HG03135 (cell line): ENCODE data around the gene CPLANE1.
"Not testable (repeated sequence)": the region's sequence is repeated elsewhere in the genome, so short reads cannot be mapped to it uniquely, and the experiment has no call there.

ENCODE experiments used
- ATAC-seq: cut with Tn5 transposase; IDR thresholded peaks from one replicate; pipeline ENCODE4 v1.9.1; 2021; ENCODE audit warnings: mild to moderate bottlenecking, moderate library complexity; ENCODE audit not compliant: unreplicated experiment

The CPLANE1 gene

DNA sequence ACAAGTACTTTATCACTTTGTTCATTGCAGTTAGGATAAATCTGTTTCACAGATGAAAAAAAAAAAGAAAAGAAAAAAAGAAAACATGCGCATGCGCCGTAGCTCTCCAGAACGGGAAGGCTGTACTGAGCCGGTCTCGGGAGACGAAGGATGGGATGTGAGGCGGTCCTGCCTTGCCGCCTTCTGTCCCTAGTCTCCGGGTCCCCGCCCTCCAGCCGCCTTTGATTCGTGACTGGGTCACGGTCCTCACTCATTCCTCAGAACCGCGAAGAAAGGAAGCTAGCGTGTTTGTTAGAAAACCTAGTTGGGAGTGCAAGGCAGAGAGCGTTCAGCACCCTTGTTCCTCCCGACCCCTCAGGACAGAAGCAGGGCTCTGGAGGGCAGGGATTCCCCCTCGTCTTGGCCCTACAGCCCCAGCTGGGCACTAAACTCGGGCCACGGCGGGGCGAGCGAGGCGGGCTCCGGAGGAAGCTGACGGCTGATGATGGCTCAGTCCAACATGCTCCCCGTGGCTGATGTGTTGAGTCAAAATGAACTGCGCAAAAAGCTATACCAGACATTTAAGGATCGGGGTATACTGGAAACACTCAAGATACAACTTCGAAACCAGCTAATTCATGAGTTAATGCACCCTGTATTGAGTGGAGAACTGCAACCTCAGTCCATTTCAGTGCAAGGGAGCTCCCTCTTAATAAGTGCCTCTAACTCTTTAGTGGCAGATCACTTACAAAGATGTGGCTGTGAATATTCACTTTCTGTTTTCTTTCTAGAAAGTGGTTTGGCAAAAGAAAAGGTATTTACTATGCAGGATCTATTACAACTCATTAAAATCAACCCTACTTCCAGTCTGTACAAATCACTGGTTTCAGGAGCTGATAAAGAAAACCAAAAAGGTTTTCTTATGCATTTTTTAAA is 40.0 kb downstream of the CPLANE1 start:
- ATAC-seq, result no peak

DNA sequence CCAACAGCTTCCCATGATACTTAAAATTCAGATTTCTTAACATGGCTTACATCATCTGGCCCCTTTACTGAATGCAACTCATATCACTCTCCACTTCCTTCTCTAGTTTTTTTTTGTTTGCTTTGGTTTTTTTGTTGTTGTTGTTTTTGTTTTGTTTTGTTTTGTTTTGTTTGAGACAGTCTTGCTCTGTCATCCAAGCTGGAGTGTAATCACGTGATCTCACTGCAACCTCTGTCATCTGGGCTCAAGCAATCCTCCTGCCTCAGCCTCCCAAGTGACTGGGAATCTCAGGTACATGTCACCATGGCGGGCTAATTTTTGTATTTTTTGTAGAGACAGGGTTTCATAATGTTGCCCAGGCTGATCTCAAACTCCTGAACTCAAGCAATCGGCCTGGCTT is 41.4 kb downstream of the CPLANE1 start:
- no peak for ATAC-seq

DNA sequence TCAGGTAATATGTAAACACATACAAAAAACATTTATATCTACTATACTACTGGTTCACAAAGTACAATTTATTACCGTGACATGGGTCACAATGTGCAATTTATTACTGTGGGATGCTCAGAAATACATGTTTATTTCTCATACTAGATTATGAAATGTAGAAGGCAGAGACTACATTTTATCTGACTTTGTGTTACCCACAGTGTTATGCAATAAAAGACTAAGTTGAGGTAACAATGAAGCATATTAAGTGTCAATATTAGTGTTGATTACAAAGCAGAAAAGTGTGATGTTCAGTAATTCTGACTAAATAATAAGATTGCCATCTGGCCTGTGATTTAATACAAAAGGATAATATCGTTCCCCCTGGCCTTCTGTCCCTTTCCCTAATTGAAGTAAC is 42.4 kb downstream of the CPLANE1 start:
- ATAC-seq, result no peak

DNA sequence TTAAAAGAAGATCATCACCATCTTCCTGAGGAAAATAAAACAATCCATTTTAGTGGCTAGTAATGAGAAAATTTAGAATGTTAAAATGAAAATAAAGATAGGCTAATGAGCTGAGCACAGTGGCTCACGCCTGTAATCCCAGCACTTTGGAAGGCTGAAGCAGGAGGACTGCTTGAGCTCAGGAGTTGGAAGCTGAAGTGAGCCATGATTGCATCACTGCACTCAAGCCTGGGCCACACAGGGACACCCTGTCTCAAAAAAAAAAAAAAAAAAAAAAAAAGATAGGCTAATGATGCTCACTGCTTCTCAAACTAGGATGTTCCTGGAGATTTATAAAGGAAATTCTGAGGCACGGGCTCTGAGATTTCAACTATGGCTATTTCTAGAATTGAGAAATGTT is 50.3 kb downstream of the CPLANE1 start:
- no peak for ATAC-seq

DNA sequence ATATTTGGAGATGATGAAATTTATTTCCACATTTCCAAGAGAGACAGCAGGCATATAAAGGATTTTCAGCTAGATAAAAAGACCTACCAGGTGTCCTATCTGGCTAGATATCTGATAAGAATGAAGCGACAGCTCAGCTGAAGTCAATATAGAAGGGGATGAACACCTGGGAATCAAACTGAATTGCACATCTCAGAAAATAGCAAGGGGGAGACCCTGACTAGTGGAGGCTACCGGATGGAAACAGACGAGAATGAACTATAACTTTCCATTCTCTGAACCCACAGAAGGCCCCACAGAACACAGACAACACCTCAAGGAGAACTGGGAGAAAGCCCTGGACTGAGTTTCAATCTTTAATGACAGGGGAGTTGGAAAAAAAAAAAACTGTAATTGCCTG is 51.1 kb downstream of the CPLANE1 start:
- ATAC-seq, result peak; percentile 45

DNA sequence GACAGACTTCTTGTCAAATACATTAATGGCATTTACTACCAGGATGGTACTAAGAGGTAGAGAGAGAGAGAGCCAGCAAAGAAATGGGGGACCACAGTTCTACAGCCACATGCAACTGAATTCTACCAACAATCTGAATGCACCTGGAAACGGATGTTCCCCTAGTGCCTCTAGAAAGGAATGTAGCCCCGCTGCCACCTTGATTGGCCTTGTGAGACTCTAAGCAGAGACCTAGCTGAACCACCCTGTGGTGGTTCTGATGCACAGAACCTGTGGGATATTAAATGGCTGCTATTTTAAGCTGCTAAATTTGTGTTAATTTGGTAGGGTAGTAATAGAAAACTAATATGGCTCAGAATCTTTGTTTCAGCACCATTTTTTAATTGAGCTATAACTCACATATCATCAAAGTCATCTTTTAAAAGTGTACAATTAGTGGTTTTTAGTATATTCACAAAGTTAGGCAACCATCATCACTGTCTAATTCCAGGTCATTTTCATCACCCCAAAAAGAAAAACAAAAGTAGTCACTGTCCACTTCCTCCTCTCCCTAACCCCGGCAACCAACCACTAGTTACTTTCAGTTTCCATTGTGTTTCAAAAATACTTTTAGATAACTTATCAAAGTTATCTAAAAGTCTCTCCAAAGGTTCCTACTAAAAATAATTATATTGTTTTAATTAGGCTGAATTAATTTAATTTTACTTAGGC is 51.7 kb downstream of the CPLANE1 start:
- ATAC-seq, result peak; percentile 77

DNA sequence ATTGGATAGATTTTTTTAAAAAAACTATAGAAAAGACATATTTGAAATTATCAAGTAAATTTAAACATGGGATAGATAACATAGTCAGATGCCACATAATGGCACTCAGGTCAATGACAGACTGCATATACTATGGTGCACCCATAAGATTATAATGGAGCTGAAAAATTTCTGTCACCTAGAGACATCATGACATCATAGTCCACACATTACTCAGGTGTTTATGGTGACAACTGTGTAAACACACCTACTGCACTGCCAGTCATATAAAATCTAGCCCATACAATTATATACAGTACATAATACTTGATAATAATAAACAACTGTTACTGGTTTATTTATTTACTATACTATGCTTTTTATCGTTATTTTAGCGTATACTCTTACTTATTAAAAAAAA is 58.6 kb downstream of the CPLANE1 start:
- ATAC-seq, result no peak

DNA sequence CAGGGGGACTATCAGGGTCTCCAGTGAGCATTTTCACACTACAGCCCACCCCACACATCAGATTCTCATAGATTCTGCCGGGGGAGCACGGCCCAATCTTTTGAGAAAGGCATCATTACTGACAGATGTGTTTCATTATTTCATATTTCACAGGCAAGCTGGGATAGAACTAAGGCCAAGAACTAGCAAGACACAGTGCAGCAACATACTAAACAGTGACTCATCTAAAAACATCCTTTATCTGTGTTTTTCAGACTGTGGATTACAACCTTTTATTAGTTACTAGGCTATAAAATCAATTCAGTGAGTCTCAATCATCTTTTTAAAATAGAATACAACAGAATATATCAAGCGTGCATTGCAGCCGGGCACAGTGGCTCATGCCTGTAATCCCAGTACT is 59.8 kb downstream of the CPLANE1 start:
- no peak for ATAC-seq

DNA sequence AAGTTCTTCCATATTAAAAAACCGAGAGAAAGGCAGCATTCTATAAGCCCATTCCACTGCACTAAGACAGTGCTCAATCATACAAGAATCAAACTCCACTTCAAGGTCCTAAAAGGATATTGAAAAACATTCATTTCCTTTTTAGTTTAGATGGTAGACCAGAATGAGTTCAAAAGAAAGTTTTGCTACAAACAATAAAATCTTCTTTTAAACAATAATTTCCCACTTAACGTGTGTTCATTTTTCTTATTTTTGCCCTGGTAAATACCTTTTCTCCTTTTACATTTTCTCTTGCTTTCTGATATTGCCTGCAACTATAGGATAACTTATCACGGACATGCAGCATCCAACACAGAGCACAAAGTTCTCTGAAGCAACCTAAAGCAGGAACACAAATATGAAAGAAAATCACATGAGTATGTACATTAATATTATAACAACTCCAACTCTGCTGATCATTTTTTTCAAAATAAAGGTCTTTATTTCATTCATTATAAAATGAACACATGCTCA is 61.7 kb downstream of the CPLANE1 start:
- ATAC-seq, result no peak

DNA sequence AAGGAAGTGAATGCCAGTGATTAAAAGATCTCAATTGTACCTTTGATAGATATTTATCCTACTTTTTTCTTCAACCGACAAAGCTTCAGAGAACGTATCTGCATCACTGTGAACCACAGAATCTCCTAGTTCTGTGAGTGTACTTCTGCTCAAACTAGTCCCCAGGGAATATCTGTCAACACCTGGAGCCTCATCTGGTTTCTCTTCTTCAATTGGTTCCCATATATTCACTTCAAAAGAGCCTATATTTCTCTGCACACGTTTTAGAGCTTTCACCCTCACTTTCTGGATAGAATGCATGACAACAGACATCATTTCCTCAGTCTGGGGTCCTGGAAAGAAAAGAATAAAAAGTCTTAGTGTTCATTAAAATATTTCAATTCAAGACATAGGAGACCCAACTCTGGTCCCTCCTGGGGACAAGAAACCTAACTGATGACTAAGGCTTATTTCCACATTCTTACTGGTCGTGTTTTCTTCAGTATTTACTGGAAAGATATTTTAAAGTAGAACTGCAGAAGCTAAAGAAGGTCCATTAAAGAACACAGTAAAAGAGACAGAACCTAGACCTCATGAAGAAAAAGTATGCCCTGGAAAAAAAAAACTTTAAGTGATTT is 64.3 kb downstream of the CPLANE1 start:
- peak; percentile 79 for ATAC-seq

DNA sequence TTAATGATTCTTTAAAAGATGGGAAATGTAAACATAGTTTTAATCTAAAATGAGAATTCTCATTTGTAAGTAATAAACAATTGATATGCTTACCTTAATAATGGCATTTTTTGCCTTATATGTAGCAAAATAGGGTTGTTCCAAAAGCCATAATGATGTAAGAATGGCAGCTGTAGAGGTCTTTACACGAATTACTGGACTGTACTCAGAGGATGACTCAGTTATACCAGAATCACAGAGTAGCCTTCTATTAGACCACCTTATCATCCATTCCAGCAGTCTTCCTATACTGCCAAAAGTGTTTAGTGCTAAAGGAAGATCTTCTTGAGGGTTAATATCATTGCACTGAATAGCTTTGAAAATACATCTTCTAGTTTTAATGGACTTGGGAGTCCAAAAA is 66.5 kb downstream of the CPLANE1 start:
- no peak for ATAC-seq

DNA sequence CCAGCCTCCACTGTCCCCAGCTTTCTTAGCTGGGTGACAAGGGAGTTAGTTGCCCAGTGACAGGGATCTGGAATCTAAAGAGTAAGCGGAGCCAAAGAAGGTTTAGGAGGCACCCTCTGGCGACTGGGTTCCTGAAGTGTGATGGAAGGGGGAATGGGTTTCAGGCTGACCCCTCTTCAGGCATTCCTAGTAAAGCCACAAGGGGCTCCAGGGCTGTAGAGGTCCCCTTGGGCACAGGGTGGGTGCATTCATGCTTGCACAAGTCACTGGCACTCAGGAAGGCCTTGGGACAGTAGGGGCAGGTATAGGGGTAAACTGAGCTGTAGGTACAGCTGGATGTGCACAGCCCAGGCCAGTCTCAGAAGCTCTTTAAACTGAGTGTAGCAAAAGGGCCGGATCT is 74.2 kb downstream of the CPLANE1 start:
- ATAC-seq, result no peak

DNA sequence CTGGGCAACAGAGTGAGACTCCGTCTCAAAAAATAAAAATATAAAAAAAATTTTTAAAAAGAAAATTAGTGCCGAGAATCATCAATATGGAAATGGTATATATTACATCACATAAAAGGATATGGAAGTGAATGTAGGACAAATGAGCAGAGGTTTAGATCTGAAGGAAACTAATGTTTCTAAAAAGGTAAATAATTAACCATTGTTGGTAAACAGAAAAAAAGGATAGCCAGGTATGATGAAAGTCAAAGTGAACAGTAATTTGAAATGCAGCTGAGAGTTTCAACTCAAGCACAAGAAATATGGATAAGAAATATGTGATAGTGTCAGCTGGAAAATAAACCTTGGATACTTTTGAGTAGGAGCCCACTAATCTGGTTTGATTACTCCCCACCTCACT is 76.2 kb downstream of the CPLANE1 start:
- ATAC-seq, result no peak

DNA sequence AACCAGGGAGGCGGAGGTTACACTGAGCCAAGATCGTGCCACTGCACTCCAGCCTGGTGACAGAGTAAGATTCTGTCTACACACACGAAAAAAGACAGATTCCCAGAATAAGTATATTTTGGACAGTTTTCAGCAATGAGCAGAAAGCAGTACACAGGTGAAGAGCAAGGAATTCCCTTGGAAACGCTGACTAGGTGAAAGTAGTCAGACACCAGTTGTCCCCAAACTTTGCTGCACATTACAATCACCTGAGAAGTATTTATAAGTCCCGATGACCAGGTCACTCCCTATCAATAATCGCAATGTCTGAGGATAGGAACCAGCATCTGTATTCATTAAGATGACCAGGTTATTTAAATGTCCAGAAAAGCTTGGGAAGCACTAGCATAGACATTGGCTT is 78.3 kb downstream of the CPLANE1 start:
- ATAC-seq, result no peak

DNA sequence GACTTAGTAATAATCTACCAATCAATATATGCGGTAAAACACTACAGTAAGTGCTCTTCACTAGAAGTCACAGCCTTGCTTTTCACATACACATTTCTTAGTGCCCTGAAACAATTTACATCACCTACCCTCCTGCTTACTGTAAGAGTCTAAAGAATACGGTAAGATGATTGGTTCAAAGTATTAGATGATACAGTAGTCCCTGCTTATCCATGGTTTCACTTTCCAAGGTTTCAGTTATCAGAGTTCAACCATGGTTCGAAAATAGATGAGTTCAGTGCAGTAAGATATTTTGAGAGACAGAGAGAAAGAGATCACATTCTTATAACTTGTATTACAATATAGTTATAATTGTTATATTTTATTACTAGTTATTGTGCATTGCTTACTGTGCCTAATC is 83.0 kb downstream of the CPLANE1 start:
- ATAC-seq, result no peak

DNA sequence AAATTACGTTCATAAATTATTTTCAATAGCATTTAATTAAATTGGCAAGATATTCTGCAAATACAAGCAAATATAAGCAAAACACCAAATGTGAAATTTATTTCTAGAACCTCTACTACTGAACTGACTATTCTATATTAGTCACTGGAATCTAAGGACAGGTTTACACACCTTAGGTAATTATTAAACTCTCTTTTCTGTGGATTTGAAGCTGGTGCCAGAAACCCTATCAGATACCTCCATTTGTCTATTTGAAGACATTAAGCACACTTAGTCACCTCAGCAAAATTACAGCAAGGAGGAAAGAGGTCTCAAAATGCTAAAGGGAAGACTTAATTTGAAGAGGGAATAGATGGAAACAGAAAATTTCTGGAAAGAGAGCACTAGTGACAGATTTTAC is 83.4 kb downstream of the CPLANE1 start:
- ATAC-seq, result no peak

DNA sequence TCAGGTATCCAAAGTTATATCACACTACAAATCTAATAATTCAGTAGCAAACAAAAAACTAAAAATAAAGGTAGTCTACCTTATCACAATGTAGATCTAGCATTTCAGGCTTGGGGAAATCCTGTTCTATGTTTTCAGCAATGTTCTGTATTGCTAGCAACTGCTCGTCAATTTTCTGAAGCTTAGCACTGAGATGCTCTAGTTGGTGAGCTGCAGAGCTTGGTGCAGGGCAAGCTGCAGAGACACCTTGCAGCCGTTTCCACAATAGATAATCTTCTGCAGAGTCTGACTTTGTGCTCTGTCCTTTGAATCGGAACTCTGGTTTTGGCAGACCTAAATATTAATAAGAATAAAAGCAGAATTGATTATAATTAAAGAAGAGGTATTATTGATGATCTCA is 95.5 kb downstream of the CPLANE1 start:
- ATAC-seq, result no peak

DNA sequence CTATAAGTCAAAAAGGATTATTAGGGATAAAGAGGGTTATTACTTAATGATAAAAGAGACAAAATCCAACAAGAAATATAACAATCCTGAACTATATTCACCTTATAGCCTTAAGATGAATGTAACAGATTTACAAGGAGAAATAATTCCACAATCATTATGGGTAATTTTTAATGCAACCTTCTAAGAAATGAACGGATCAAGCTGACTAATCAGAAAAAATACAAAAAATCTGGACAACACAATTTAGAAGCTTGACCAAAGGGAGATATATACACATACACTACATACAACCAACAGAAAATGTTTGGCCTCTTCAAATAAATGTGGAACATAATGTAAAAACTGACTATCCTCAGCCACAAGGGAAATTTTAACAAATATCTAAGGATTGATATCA is 102.3 kb downstream of the CPLANE1 start:
- ATAC-seq, result no peak

DNA sequence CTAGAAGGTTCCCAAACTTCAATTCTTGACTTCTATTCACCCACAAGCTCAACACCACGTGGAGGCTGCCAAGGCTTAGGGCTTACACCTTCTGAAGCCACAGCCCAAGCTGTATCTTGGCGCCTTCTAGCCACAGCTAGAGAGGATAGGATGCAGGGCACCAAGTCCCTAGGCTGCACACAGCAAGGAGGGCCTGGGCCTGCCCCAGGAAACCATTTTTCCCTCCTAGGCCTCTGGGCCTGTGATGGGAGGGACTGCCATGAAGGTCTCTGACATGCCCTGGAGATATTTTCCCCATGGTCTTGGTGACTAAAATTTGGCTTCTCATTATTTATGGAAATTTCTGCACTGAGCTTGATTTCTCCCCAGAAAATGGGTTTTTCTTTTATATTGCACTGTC is 112.5 kb downstream of the CPLANE1 start:
- ATAC-seq, result no peak

DNA sequence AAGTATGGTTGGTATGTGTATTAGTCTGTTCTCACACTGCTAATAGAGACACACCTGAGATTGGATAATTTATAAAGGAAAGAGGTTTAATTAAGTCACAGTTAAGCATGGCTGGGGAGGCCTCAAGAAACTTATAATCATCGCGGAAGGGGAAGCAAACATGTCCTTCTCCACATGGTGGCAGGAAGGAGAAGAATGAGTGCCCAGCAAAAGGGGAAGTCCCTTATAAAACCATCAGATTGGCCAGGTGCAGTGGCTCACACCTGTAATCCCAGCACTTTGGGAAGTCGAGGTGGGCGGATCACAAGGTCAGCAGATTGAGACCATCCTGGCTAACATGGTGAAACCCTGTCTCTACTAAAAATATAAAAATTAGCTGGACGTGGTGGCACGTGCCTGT is 113.9 kb downstream of the CPLANE1 start:
- not testable (repeated sequence) for ATAC-seq

DNA sequence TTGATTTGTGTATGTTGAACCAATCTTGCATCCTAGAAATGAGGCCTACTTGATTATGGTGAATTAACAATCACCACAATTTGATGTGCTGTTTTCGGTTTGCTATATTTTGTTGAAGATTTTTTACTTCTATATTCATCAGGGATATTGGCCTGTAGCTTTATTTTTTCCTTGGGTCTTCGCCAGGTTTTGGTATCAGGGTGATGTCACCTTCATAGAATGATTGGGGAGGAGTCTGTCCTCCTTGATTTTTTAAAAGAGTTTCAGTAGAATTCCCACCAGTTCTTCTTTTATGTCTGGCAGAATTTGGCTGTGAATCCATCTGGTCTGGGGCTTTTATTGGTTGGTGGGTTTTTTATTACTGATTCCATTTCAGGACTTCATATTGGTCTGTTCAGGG is 115.2 kb downstream of the CPLANE1 start:
- ATAC-seq, result no peak

DNA sequence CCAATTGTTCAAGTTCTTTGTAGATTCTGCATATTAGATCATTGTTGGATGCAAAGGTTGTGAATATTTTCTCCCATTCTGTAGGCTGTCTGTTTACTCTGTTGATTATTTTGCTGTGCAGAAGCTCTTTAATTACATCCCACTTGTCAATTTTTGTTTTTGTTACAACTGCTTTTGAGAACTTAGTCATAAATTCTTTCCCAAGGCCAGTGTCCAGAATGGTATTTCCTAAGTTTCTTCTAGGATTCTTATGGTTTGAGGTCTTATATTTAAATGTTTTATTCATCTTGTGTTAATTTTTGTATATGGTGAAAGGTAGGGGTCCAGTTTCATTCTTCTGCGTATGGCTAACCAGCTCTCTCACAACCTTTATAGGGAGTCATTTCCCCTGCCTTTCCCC is 116.5 kb downstream of the CPLANE1 start:
- no peak for ATAC-seq
